Measurements from ENCODE around the gene ABAT.

DNA sequence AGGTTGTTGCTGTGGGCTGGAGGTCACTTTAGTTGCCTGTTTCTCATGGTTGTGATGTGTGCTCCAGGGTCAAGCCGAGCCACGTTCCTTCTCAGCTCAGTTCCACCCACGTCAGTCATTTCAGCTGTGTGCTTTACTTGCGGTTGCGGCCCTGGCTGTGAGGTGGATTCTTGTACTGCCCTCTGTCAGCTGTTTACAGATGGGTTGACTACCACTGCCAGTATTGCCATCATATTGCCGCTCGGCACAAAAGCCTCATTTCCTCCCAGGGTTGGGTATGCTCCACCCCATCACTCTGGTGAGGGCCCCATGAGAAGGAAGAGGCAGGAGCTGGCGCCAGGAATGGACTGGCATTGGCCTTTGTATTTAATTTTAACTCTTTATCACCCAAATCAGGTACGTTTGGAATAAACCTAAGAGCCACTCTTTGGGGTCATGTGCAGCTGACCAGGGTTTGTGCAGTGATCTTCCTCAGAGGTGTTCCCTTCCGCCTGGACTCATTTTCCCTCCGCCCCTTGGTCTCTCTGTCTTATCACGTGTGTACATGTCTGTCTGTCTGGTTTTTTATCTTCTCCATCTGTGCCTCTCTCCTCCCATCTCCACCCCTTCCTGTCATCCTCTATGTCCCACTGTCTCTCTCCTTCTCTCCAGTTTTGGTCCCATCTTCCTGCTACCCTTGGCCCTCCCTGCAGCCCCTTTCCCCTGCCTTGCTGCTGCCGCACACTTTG is 27.9 kb upstream of the ABAT start:
- TF ChIP-seq POLR2AphosphoS5 (IDR thresholded peaks at IDR 0.05; ENCODE audit: low read depth, low read length) (no peak), TAF1 (IDR thresholded peaks at IDR 0.05; ENCODE audit: borderline replicate concordance, insufficient read depth, low read length) (no peak), SIN3A (IDR thresholded peaks at IDR 0.05; ENCODE audit: borderline replicate concordance, insufficient read depth, low read length) (no peak)
- TF ChIP-seq, protein P1, sequence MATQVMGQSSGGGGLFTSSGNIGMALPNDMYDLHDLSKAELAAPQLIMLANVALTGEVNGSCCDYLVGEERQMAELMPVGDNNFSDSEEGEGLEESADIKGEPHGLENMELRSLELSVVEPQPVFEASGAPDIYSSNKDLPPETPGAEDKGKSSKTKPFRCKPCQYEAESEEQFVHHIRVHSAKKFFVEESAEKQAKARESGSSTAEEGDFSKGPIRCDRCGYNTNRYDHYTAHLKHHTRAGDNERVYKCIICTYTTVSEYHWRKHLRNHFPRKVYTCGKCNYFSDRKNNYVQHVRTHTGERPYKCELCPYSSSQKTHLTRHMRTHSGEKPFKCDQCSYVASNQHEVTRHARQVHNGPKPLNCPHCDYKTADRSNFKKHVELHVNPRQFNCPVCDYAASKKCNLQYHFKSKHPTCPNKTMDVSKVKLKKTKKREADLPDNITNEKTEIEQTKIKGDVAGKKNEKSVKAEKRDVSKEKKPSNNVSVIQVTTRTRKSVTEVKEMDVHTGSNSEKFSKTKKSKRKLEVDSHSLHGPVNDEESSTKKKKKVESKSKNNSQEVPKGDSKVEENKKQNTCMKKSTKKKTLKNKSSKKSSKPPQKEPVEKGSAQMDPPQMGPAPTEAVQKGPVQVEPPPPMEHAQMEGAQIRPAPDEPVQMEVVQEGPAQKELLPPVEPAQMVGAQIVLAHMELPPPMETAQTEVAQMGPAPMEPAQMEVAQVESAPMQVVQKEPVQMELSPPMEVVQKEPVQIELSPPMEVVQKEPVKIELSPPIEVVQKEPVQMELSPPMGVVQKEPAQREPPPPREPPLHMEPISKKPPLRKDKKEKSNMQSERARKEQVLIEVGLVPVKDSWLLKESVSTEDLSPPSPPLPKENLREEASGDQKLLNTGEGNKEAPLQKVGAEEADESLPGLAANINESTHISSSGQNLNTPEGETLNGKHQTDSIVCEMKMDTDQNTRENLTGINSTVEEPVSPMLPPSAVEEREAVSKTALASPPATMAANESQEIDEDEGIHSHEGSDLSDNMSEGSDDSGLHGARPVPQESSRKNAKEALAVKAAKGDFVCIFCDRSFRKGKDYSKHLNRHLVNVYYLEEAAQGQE (IDR thresholded peaks at IDR 0.05; ENCODE audit: insufficient read depth in 1 of 2, low read depth in 2 of 2, low read length in 2 of 2), result no peak

Measured in PFSK-1 (cell line).